GM12878 (cell line): Measurements from ENCODE around the gene STAT4. TPM values are rescaled to one million over a fixed set of nuclear protein-coding genes. Genes with fewer than 3 reads are reported as not detected.

Experiments used
- ATAC-seq: fragments of 200-7000 bp; cut with Tn5 transposase; 3 replicates; pipeline ENCODE4 v1.9.1; 2020; ENCODE audit warnings: mild to moderate bottlenecking, moderate library complexity
- BruUV-seq: library from RNA; stranded (reverse); fragments of 400-500 nt; replicated peaks from 2 replicates; lab custom pipeline; 2021; lab: Mats Ljungman, UMichigan
- CTCF ChIA-PET: fragments of 300-600 bp; sonication (Branson Sonifier 250); formaldehyde crosslinking; extraction: SDS; loops from one replicate; lab custom pipeline; 2021; ENCODE audit warnings: inconsistent platforms; lab: Yijun Ruan, JAX
- POLR2A ChIA-PET: fragments of 350-600 bp; formaldehyde crosslinking; extraction: SDS; loops from one replicate; lab custom pipeline; 2021; ENCODE audit warnings: inconsistent platforms; lab: Charles Lee
- RAD21 ChIA-PET: fragments of 300-600 bp; sonication (Branson Sonifier 250); formaldehyde crosslinking; loops from one replicate; lab custom pipeline; 2023; ENCODE audit warnings: antibody characterized with exemption; ENCODE audit not compliant: unreplicated experiment; lab: Charles Lee
- SMC1A ChIA-PET: fragments of 300-600 bp; sonication (Branson Sonifier 250); formaldehyde crosslinking; loops from one replicate; lab custom pipeline; 2023; ENCODE audit not compliant: unreplicated experiment, uncharacterized antibody; lab: Charles Lee
- DNase-seq: peaks from one replicate; pipeline ENCODE4 v3.0.0-alpha.2; 2011; ENCODE audit warnings: low read depth, low spot score
- FAIRE-seq: peaks from 3 replicates; lab custom pipeline; 2011; peaks lifted over from hg19 to GRCh38; lab: Jason Lieb, UNC
- H2AFZ ChIP-seq: 2 replicates; pipeline ENCODE4 v1.6.0; 2011; ENCODE audit warnings: low read depth, low read length, control low read depth; ENCODE audit not compliant: control insufficient read depth
- H3K27ac ChIP-seq: 2 replicates; pipeline ENCODE4 v1.5.1; 2011; ENCODE audit warnings: control low read depth; ENCODE audit not compliant: control insufficient read depth, insufficient read depth
- H3K27me3 ChIP-seq, 2 experiments: replicated peaks in 1 of 2; 2 replicates each; pipeline versions ENCODE4 v1.6.0 to v1.6.1; 2011; ENCODE audit warnings: low read length in 1 of 2; ENCODE audit not compliant: control insufficient read depth in 2 of 2, insufficient read depth in 2 of 2
- H3K36me3 ChIP-seq, 2 experiments: 2 replicates each; pipeline ENCODE4 v1.5.1; 2011; ENCODE audit warnings: low read length in 1 of 2; ENCODE audit not compliant: control insufficient read depth in 2 of 2, insufficient read depth in 2 of 2
- H3K4me1 ChIP-seq: 2 replicates; pipeline ENCODE4 v1.6.1; 2011; ENCODE audit warnings: mild to moderate bottlenecking, low read length, moderate library complexity, mixed read lengths; ENCODE audit not compliant: control insufficient read depth, insufficient read depth
- H3K4me2 ChIP-seq: 2 replicates; pipeline ENCODE4 v1.6.0; 2011; ENCODE audit warnings: control low read depth; ENCODE audit not compliant: control insufficient read depth, insufficient read depth
- H3K4me3 ChIP-seq: fragments of 200-600 bp; sonication (generic); 2 replicates; pipeline ENCODE4 v1.5.1; 2016
- H3K79me2 ChIP-seq: 2 replicates; pipeline ENCODE4 v1.6.0; 2011; ENCODE audit warnings: low read length; ENCODE audit not compliant: control insufficient read depth, insufficient read depth
- H3K9ac ChIP-seq: 2 replicates; pipeline ENCODE4 v1.8.0; 2011; ENCODE audit warnings: low read length, control low read depth, mixed read lengths; ENCODE audit not compliant: control insufficient read depth, insufficient read depth
- H3K9me3 ChIP-seq: replicated peaks from 3 replicates; pipeline ENCODE4 v1.5.1; 2011; ENCODE audit warnings: mild to moderate bottlenecking, low read length; ENCODE audit not compliant: control insufficient read depth, insufficient read depth
- H4K20me1 ChIP-seq: 2 replicates; pipeline ENCODE4 v1.6.0; 2011; ENCODE audit not compliant: control insufficient read depth, insufficient read depth
- CHD2 ChIP-seq: IDR thresholded peaks from 2 replicates; pipeline ENCODE4 v1.6.1; 2011; ENCODE audit warnings: low read depth, low read length, improper control_type of control experiment, borderline replicate concordance
- ETV6 ChIP-seq, 2 experiments: fragments of 450-650 bp in 1 of 2; IDR thresholded peaks in 1 of 2; conservative IDR thresholded peaks in 1 of 2; 2 replicates each; pipeline ENCODE4 v1.6.1; 2014; ENCODE audit warnings: antibody characterized with exemption in 1 of 2, borderline replicate concordance in 1 of 2, low read depth in 1 of 2, mild to moderate bottlenecking in 1 of 2, moderate library complexity in 1 of 2
- IKZF2 ChIP-seq, 2 experiments: fragments of 450-650 bp; IDR thresholded peaks; 2 replicates each; pipeline ENCODE4 v1.6.1; 2017; ENCODE audit warnings: mild to moderate bottlenecking in 2 of 2, moderate library complexity in 2 of 2
- JUNB ChIP-seq: IDR thresholded peaks from 2 replicates; pipeline ENCODE4 v1.6.1; 2016; ENCODE audit warnings: antibody characterized with exemption, mild to moderate bottlenecking
- JUND ChIP-seq: IDR thresholded peaks from 2 replicates; pipeline ENCODE4 v1.6.1; 2012; ENCODE audit warnings: low read depth, mild to moderate bottlenecking, low read length, improper control_type of control experiment, moderate library complexity
- MAX ChIP-seq: IDR thresholded peaks from 2 replicates; pipeline ENCODE4 v1.6.1; 2012; ENCODE audit warnings: low read depth, low read length, improper control_type of control experiment
- RAD51 ChIP-seq: fragments of 450-650 bp; IDR thresholded peaks from 2 replicates; pipeline ENCODE4 v1.6.1; 2016; ENCODE audit warnings: moderate library complexity, mild to moderate bottlenecking, inconsistent platforms
- SPI1 ChIP-seq: IDR thresholded peaks from 2 replicates; pipeline ENCODE4 v1.6.1; 2011; ENCODE audit warnings: low read depth, mild to moderate bottlenecking, low read length, moderate library complexity, borderline replicate concordance; ENCODE audit not compliant: insufficient read depth
- ZBTB40 ChIP-seq: fragments of 450-650 bp; IDR thresholded peaks from 2 replicates; pipeline ENCODE4 v1.6.1; 2016; ENCODE audit warnings: mild to moderate bottlenecking, moderate library complexity, borderline replicate concordance
- WGBS: methylation state at CpG from one replicate; pipeline ENCODE4 v1.1.6; 2016; ENCODE audit warnings: low lambda C conversion rate; ENCODE audit not compliant: insufficient replicate concordance, insufficient coverage; ENCODE audit errors: missing lambda C conversion rate; 5-methylcytosine and 5-hydroxymethylcytosine counted together
- in situ Hi-C: fragments of 300-500 bp; cut with MboI; formaldehyde crosslinking; loops from 9 replicates; pipeline ENCODE4 v1.14.3; 2018; ENCODE audit warnings: mixed read lengths
- intact Hi-C: fragments of 100-400 bp; cut with micrococcal nuclease; formaldehyde crosslinking; loops from one replicate; pipeline ENCODE4 v1.14.2; 2022; ENCODE audit not compliant: unreplicated experiment
- polyA plus RNA-seq, 11 experiments: library from polyadenylated mRNA; depleted of rRNA in 4 of 11; unstranded in 6 of 11; stranded (reverse) in 5 of 11; fragments of >200 nt; fragmentation: Nextera tagmentation in 4 of 11; fragmentation: Illumina TruSeq in 1 of 11; extraction: Ambion mirVana in 4 of 11; extraction: Trizol in 1 of 11; gene quantifications; 1 replicate in 1 of 11; 2 replicates in 10 of 11; pipeline versions ENCODE4 v1.2.1 to v1.2.3, GENCODE V29; 2011 to 2016; ENCODE audit warnings: inconsistent platforms in 2 of 11, missing spikeins in 2 of 11, low read depth in 1 of 11
- total RNA-seq, 4 experiments: library from RNA; depleted of rRNA in 3 of 4; stranded (reverse); fragments of >200 nt in 3 of 4; fragmentation: Illumina TruSeq in 1 of 4; extraction: Trizol in 1 of 4; gene quantifications; 2 replicates each; pipeline versions ENCODE4 v1.2.1 to v1.2.3, GENCODE V29; 2013 to 2021

STAT4 gene
- total and polyA plus RNA-seq, 10 of the 15 experiments (the other 5 are each of a cell fraction or from before 2014, with no cell fraction given): 3.1 to 9.3 (median 7.1) TPM

GRCh38 chr2:191126386-191127085 is 24.3 kb downstream of the STAT4 start:
- SMC1A ChIA-PET: interaction anchor here (0.7 to 3.4 kb wide), 8 partner anchors 12 to 90 kb away, joined by 3 to 19 read pairs (median 5); partner anchors contain the start of gene STAT4
- Histone ChIP-seq H3K36me3 (no peaks in the 10 kb centered on the region), H3K79me2 (no peaks in the 10 kb centered on the region), H3K9me3 (no peaks in the 10 kb centered on the region), H3K9ac (no peak overlapping the region), H3K4me1 (no peaks in the 10 kb centered on the region), H3K4me3 (no peak overlapping the region), H3K4me2 (no peak overlapping the region), H3K27ac (no peak overlapping the region), H4K20me1 (no peaks in the 10 kb centered on the region), H2AFZ (no peak overlapping the region), H3K27me3 (no peaks in the 10 kb centered on the region)
- BruUV-seq: no TSS peak
- no peak for DNase-seq
- intact Hi-C loops: loop anchor here (2.0 to 10.0 kb wide), 2 partner anchors 24 to 402 kb away; partner anchors contain the start of gene STAT4
- ATAC-seq: peak; percentile 54
- no peak for TF ChIP-seq SPI1
- no peak for TF ChIP-seq MAX
- no peak for TF ChIP-seq JUND
- no peak for TF ChIP-seq RAD51
- TF ChIP-seq CHD2: no peak
- no peak for TF ChIP-seq ZBTB40
- TF ChIP-seq ETV6 (conservative IDR thresholded peaks at IDR 0.05 in 1 of 2, IDR thresholded peaks at IDR 0.05 in 1 of 2; ENCODE audit: borderline replicate concordance in 1 of 2, low read depth in 1 of 2): no peak
- TF ChIP-seq IKZF2 (IDR thresholded peaks at IDR 0.05): no peak
- TF ChIP-seq JUNB: no peak
- RAD21 ChIA-PET: interaction anchor here (1.2 to 2.8 kb wide), 4 partner anchors 12 to 74 kb away, joined by 3 to 11 read pairs (median 6); no protein-coding TSS in a partner anchor
- POLR2A ChIA-PET: interaction anchor here (0.6 to 1.3 kb wide), 5 partner anchors 9 to 77 kb away, joined by 3 to 4 read pairs (median 4); no protein-coding TSS in a partner anchor
- in situ Hi-C loops: no loop called here
- WGBS: 36% methylated on average over 4 of the region's 4 CpGs
- CTCF ChIA-PET: interaction anchor here (1.0 to 3.2 kb wide), 3 partner anchors 28 to 74 kb away, joined by 3 to 11 read pairs (median 3); no protein-coding TSS in a partner anchor
- no peak for FAIRE-seq
